ENCODE measurements around the gene ZNF544.
"Not testable (repeated sequence)": the region's sequence is repeated elsewhere in the genome, so short reads cannot be mapped to it uniquely, and the experiment has no call there.

Gene ZNF544

DNA sequence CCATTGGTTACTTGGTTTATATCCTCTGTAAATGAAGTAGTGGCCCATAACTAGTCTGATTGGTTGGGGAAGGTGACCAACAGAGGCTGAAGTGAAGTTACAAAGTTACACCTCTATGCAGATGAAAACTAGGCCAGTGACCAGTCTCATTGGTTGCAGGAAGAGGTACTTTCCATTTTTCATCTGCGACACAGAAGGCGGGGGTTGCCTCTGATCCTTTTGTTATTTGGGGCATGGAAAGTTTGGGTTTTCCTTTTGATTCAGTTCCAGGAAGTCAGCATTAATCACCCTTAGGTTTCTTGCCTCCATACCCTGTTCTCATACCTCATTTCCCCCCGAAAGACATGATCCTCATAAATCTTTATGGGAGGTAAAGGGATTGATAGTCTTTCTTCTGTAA lies 20.2 kb downstream of the ZNF544 start:
- TF ChIP-seq, protein P1, sequence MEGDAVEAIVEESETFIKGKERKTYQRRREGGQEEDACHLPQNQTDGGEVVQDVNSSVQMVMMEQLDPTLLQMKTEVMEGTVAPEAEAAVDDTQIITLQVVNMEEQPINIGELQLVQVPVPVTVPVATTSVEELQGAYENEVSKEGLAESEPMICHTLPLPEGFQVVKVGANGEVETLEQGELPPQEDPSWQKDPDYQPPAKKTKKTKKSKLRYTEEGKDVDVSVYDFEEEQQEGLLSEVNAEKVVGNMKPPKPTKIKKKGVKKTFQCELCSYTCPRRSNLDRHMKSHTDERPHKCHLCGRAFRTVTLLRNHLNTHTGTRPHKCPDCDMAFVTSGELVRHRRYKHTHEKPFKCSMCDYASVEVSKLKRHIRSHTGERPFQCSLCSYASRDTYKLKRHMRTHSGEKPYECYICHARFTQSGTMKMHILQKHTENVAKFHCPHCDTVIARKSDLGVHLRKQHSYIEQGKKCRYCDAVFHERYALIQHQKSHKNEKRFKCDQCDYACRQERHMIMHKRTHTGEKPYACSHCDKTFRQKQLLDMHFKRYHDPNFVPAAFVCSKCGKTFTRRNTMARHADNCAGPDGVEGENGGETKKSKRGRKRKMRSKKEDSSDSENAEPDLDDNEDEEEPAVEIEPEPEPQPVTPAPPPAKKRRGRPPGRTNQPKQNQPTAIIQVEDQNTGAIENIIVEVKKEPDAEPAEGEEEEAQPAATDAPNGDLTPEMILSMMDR (IDR thresholded peaks at IDR 0.05; ENCODE audit: low read depth, low read length): no peak
- DNase-seq (ENCODE audit: low read depth in 2 of 2): no peak
- no peak overlapping the region for H3K4me3 ChIP-seq (replicated peaks in 1 of 2; ENCODE audit: low read depth in 2 of 2, low read length in 2 of 2)

DNA sequence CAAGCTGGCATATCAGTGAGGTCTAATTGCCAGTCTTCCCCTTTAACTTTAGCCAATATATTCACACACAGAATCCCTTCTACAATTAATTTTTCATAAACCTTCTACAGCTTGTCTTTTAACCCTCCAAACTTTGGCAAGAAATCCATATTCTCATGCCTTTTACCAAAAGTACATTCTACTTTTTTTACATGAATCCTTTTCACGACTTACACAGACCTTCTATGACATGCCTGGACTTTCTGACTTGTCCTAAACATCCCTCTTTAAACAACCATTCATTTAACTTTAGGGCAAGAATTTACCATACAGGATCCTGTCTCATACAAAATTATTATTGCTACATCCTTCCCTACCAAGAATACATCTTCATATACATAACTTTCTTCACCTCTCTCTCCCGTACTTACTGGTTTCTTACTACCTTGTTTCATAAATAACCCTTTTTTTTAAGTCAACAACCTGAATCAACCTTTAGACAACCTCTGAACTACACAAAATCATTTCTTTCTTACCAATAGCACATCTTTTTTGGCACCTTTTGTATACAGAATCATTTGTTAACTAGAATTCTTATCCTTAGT lies 23.5 kb downstream of the ZNF544 start:
- H3K4me3 ChIP-seq (replicated peaks in 1 of 2; ENCODE audit: low read depth in 2 of 2, low read length in 2 of 2): no peak overlapping the region
- peak in 1 of 2 donors; percentile 18 for DNase-seq (ENCODE audit: low read depth in 2 of 2)
- TF ChIP-seq, protein P1 (IDR thresholded peaks at IDR 0.05; ENCODE audit: low read depth, low read length): no peak

DNA sequence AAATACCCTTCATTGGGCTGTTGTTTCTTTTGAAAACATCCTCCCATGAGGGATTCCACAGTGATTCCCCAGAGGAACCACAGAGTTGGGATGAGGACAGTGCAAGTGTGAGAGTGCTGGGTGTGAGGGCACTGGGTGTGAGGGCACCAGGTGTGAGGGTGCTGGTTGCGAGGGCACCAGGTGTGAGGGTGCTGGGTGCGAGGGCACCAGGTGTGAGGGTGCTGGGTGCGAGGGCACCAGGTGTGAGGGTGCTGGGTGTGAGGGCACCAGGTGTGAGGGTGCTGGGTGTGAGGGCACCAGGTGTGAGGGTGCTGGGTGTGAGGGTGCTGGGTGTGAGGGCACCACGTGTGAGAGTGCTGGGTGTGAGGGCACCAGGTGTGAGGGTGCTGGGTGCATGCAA lies 29.5 kb downstream of the ZNF544 start:
- DNase-seq (ENCODE audit: low read depth in 2 of 2); H3K4me3 ChIP-seq (replicated peaks in 1 of 2; ENCODE audit: low read depth in 2 of 2, low read length in 2 of 2): not testable (repeated sequence)

DNA sequence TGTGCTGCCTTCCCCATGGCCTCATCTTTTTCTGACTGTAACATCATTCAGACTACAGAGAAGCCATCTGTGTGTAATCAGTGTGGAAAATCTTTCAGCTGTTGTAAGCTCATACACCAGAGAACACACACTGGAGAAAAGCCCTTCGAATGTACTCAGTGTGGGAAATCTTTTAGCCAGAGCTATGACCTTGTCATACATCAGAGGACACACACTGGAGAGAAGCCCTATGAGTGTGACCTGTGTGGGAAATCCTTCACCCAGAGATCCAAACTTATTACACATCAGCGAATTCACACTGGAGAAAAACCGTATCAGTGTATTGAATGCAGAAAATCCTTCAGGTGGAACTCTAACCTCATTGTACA lies 32.9 kb downstream of the ZNF544 start:
- TF ChIP-seq, protein P1 (IDR thresholded peaks at IDR 0.05; ENCODE audit: low read depth, low read length): no peak
- DNase-seq (ENCODE audit: low read depth in 2 of 2): peak in 1 of 2 donors; percentile 27
- H3K4me3 ChIP-seq (replicated peaks in 1 of 2; ENCODE audit: low read depth in 2 of 2, low read length in 2 of 2): no peak overlapping the region

DNA sequence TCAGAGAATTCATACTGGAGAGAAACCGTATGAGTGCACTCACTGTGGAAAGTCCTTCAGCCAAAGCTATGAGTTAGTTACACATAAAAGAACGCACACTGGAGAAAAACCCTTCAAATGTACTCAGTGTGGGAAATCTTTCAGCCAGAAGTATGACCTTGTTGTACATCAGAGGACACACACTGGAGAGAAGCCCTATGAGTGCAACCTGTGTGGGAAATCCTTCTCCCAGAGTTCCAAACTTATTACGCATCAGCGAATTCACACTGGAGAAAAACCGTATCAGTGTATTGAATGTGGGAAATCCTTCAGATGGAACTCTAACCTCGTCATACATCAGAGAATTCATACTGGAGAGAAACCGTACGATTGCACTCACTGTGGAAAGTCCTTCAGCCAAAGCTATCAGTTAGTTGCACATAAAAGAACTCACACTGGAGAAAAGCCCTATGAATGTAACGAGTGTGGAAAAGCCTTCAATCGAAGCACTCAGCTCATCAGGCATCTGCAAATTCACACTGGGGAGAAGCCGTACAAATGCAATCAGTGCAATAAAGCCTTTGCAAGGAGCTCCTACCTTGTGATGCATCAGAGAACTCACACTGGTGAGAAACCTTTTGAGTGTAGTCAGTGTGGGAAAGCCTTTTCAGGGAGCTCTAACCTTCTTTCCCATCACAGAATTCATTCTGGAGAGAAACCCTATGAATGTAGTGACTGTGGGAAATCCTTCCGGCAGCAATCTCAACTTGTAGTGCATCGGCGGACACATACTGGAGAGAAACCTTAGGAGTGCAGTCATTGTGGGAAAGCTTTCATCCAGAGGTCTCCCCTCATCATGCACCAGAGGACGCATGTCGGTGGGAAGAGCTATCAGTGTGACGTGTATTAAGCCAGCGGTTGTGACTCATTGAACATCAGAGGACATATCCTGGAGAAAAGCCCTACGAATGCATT lies 33.5 kb downstream of the ZNF544 start:
- TF ChIP-seq, protein P1 (IDR thresholded peaks at IDR 0.05; ENCODE audit: low read depth, low read length): no peak
- no peak overlapping the region for H3K4me3 ChIP-seq (replicated peaks in 1 of 2; ENCODE audit: low read depth in 2 of 2, low read length in 2 of 2)
- peak in 1 of 2 donors; percentile 29 for DNase-seq (ENCODE audit: low read depth in 2 of 2)

DNA sequence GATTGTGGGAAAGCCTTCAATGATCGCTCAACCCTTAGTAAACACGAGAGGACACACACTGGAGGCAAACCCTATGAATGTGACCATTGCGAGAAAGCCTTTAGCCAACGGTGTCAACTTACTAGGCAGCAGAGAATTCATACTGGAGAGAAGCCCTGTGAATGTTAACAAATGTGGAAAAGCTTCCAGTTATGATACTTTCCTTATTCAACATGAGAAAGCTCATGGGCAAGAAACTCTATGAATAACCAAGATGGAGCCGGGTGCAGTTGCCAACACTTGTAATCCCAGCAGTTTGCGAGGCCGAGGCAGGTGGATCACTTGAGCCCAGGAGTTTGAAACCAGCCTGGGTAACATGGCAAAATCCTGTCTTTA lies 34.2 kb downstream of the ZNF544 start:
- no peak for DNase-seq (ENCODE audit: low read depth in 2 of 2)
- TF ChIP-seq, protein P1 (IDR thresholded peaks at IDR 0.05; ENCODE audit: low read depth, low read length): no peak
- H3K4me3 ChIP-seq (replicated peaks in 1 of 2; ENCODE audit: low read depth in 2 of 2, low read length in 2 of 2): no peak overlapping the region

DNA sequence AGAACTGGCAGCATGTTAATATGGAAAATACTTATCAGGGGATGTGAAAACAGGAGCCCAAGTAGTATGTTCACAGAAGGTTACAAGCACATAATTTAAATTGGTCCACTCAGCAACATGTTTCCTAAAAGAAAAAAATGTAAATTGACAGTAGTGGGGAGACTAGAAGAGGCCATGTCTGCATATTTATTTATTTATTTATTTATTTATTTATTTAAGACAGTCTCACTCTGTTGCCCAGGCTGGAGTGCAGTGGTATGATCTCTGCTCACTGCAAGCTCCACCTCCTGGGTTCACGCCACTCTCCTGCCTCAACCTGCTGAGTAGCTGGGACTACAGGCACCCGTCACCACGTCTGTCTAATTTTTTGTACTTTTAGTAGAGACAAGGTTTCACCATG lies 36.4 kb downstream of the ZNF544 start:
- H3K4me3 ChIP-seq (replicated peaks in 1 of 2; ENCODE audit: low read depth in 2 of 2, low read length in 2 of 2): no peak overlapping the region
- TF ChIP-seq, protein P1 (IDR thresholded peaks at IDR 0.05; ENCODE audit: low read depth, low read length): no peak
- no peak for DNase-seq (ENCODE audit: low read depth in 2 of 2)
